Hepatocyte (in vitro differentiated cells): ENCODE measurements around the gene GNPDA1. TPM values are rescaled to one million over a fixed set of nuclear protein-coding genes. Genes with fewer than 3 reads are reported as not detected.

Experiments used
- DNase-seq: peaks from one replicate; pipeline ENCODE4 v3.0.0-alpha.2; 2016; ENCODE audit warnings: low spot score
- H2AFZ ChIP-seq: fragments of 200-600 bp; sonication (generic); 2 replicates; pipeline ENCODE4 v1.6.0; 2016; ENCODE audit warnings: antibody characterized with exemption, mild to moderate bottlenecking
- H3K27ac ChIP-seq: fragments of 200-600 bp; sonication (generic); 2 replicates; pipeline ENCODE4 v1.5.1; 2016; ENCODE audit warnings: mild to moderate bottlenecking
- H3K27me3 ChIP-seq: fragments of 200-600 bp; sonication (generic); 2 replicates; pipeline ENCODE4 v1.6.1; 2016
- H3K36me3 ChIP-seq: fragments of 200-600 bp; sonication (generic); replicated peaks from 2 replicates; pipeline ENCODE4 v1.5.1; 2016; ENCODE audit warnings: low read depth; ENCODE audit not compliant: insufficient read depth
- H3K4me1 ChIP-seq: fragments of 200-600 bp; sonication (generic); 2 replicates; pipeline ENCODE4 v1.5.1; 2016; ENCODE audit warnings: mild to moderate bottlenecking, moderate library complexity; ENCODE audit not compliant: insufficient read depth
- H3K4me2 ChIP-seq: fragments of 200-600 bp; sonication (generic); 2 replicates; pipeline ENCODE4 v1.6.0; 2016
- H3K4me3 ChIP-seq: fragments of 200-600 bp; sonication (generic); 2 replicates; pipeline ENCODE4 v1.5.1; 2016; ENCODE audit warnings: mild to moderate bottlenecking
- H3K79me2 ChIP-seq: fragments of 200-600 bp; sonication (generic); 2 replicates; pipeline ENCODE4 v1.6.0; 2017; ENCODE audit warnings: mild to moderate bottlenecking
- H3K9me2 ChIP-seq: fragments of 200-600 bp; sonication (generic); replicated peaks from 2 replicates; pipeline ENCODE4 v1.6.0; 2017; ENCODE audit warnings: mild to moderate bottlenecking; ENCODE audit not compliant: insufficient read depth
- H3K9me3 ChIP-seq: fragments of 200-600 bp; sonication (generic); 2 replicates; pipeline ENCODE4 v1.5.1; 2016; ENCODE audit warnings: low read depth, mild to moderate bottlenecking
- H4K20me1 ChIP-seq: fragments of 200-600 bp; sonication (generic); 2 replicates; pipeline ENCODE4 v1.6.0; 2016; ENCODE audit warnings: mild to moderate bottlenecking; ENCODE audit not compliant: insufficient read depth, poor library complexity, severe bottlenecking
- CTCF ChIP-seq: fragments of 200-600 bp; sonication (generic); IDR thresholded peaks from 2 replicates; pipeline ENCODE4 v1.5.1; 2016; ENCODE audit warnings: antibody characterized with exemption, mild to moderate bottlenecking; ENCODE audit not compliant: poor library complexity
- EZH2 ChIP-seq: fragments of 200-600 bp; sonication (generic); IDR thresholded peaks from 2 replicates; pipeline ENCODE4 v1.6.1; 2016; ENCODE audit warnings: antibody characterized with exemption, mild to moderate bottlenecking, borderline replicate concordance
- EZH2phosphoT487 ChIP-seq: fragments of 200-600 bp; sonication (generic); IDR thresholded peaks from one replicate; pipeline ENCODE4 v1.6.1; 2018; ENCODE audit warnings: antibody characterized with exemption, mild to moderate bottlenecking, low read depth, moderate library complexity; ENCODE audit not compliant: unreplicated experiment, severe bottlenecking
- WGBS: methylation state at CpG from one replicate; pipeline ENCODE4 v1.1.6; 2016; ENCODE audit warnings: low lambda C conversion rate; ENCODE audit errors: missing lambda C conversion rate; 5-methylcytosine and 5-hydroxymethylcytosine counted together
- polyA plus RNA-seq: library from polyadenylated mRNA; unstranded; fragments of >200 nt; fragmentation: Nextera tagmentation; extraction: Ambion mirVana; gene quantifications from 2 replicates; pipeline ENCODE4 v1.2.1, GENCODE V29; 2016
- total RNA-seq: library from RNA; depleted of rRNA; stranded (reverse); fragments of >200 nt; gene quantifications from 2 replicates; pipeline ENCODE4 v1.2.3, GENCODE V29; 2014

The GNPDA1 gene
- total and polyA plus RNA-seq, 2 experiments from 2014 or later, result 97.3 to 106 TPM

- Histone ChIP-seq H3K4me2 (no peak overlapping the region), H3K9me2 (no peaks in the 10 kb centered on the region), H3K36me3 (no peaks in the 10 kb centered on the region), H3K9me3 (no peaks in the 10 kb centered on the region), H4K20me1 (no peaks in the 10 kb centered on the region), H3K27me3 (no peaks in the 10 kb centered on the region), H3K79me2 (no peaks in the 10 kb centered on the region), H2AFZ (no peak overlapping the region), H3K4me3 (no peak overlapping the region), H3K4me1 (no peaks in the 10 kb centered on the region), H3K27ac (no peak overlapping the region)
- no peak for TF ChIP-seq CTCF
- TF ChIP-seq EZH2phosphoT487, result no peak
- no peak for TF ChIP-seq EZH2
- 87% methylated on average over 16 of the region's 16 CpGs for WGBS
- DNase-seq, result no peak
Measured at GRCh38 chr5:141957367-141957996, 55.3 kb downstream of the GNPDA1 start.

GRCh38 chr5:141954194-141954593 lies 58.6 kb downstream of the GNPDA1 start:
- Histone ChIP-seq H3K79me2 (no peaks in the 10 kb centered on the region), H3K27ac (no peak overlapping the region), H3K4me2 (no peak overlapping the region), H4K20me1 (no peaks in the 10 kb centered on the region), H3K4me1 (no peaks in the 10 kb centered on the region), H3K4me3 (no peak overlapping the region), H2AFZ (no peak overlapping the region), H3K36me3 (no peaks in the 10 kb centered on the region), H3K27me3 (no peaks in the 10 kb centered on the region), H3K9me2 (no peaks in the 10 kb centered on the region), H3K9me3 (no peaks in the 10 kb centered on the region)
- no peak for DNase-seq
- 93% methylated on average over 2 of the region's 2 CpGs for WGBS
- no peak for TF ChIP-seq CTCF
- TF ChIP-seq EZH2phosphoT487, result no peak
- no peak for TF ChIP-seq EZH2

GRCh38 chr5:141952020-141952419 lies 60.8 kb downstream of the GNPDA1 start:
- Histone ChIP-seq H3K79me2 (no peaks in the 10 kb centered on the region), H3K27ac (no peak overlapping the region)
- 88% methylated on average over 2 of the region's 2 CpGs for WGBS

More at GRCh38 chr5:141952020-141952419, 60.8 kb downstream of the GNPDA1 start:
- no peak overlapping the region for H3K4me2 ChIP-seq
- TF ChIP-seq CTCF (no peak), EZH2 (no peak), EZH2phosphoT487 (no peak)
- no peaks in the 10 kb centered on the region for H3K36me3 ChIP-seq
- no peak for DNase-seq
- no peaks in the 10 kb centered on the region for H3K4me1 ChIP-seq
- H2AFZ ChIP-seq, result no peak overlapping the region
- H3K9me3 ChIP-seq, result no peaks in the 10 kb centered on the region
- no peaks in the 10 kb centered on the region for H4K20me1 ChIP-seq
- H3K4me3 ChIP-seq, result no peak overlapping the region
- no peaks in the 10 kb centered on the region for H3K27me3 ChIP-seq
- H3K9me2 ChIP-seq, result no peaks in the 10 kb centered on the region
